NCI-H2196 treated with DMSO at 0.1 percent for 48 hours (cell line): ENCODE results near the gene SORCS3.
"Not testable (repeated sequence)": the region's sequence is repeated elsewhere in the genome, so short reads cannot be mapped to it uniquely, and the experiment has no call there.

Experiments
- DNase-seq: peaks from one replicate; lab custom pipeline; 2025; ENCODE audit not compliant: unreplicated experiment; lab: John Stamatoyannopoulos, UW

The SORCS3 gene

GRCh38 chr10:104689547-104689946 lies 48.5 kb downstream of the SORCS3 start:
- no peak for DNase-seq

- no peak for DNase-seq
Observed at GRCh38 chr10:104690101-104690500, 49.0 kb downstream of the SORCS3 start.

GRCh38 chr10:104690959-104691358 lies 49.9 kb downstream of the SORCS3 start:
- no peak for DNase-seq

GRCh38 chr10:104694074-104694473 lies 53.0 kb downstream of the SORCS3 start:
- no peak for DNase-seq

GRCh38 chr10:104703262-104703661 lies 62.2 kb downstream of the SORCS3 start:
- DNase-seq = not testable (repeated sequence)

- DNase-seq = no peak
Observed at GRCh38 chr10:104706886-104707285, 65.8 kb downstream of the SORCS3 start.

- DNase-seq = no peak
Observed at GRCh38 chr10:104707602-104708459, 66.7 kb downstream of the SORCS3 start.

GRCh38 chr10:104711302-104711721 lies 70.2 kb downstream of the SORCS3 start:
- no peak for DNase-seq

- not testable (repeated sequence) for DNase-seq
Observed at GRCh38 chr10:104730593-104730992, 89.5 kb downstream of the SORCS3 start.

- DNase-seq = no peak
Observed at GRCh38 chr10:104731192-104731591, 90.1 kb downstream of the SORCS3 start.

GRCh38 chr10:104732222-104732621 lies 91.1 kb downstream of the SORCS3 start:
- no peak for DNase-seq

GRCh38 chr10:104734433-104734832 lies 93.3 kb downstream of the SORCS3 start:
- DNase-seq = no peak

- no peak for DNase-seq
Observed at GRCh38 chr10:104735036-104735756, 94.1 kb downstream of the SORCS3 start.

- DNase-seq = no peak
Observed at GRCh38 chr10:104735757-104736391, 94.8 kb downstream of the SORCS3 start.

GRCh38 chr10:104741127-104741526 lies 100.0 kb downstream of the SORCS3 start:
- no peak for DNase-seq

- DNase-seq = no peak
Observed at GRCh38 chr10:104744052-104744451, 103.0 kb downstream of the SORCS3 start.

GRCh38 chr10:104750291-104750690 lies 109.2 kb downstream of the SORCS3 start:
- no peak for DNase-seq

- DNase-seq = no peak
Observed at GRCh38 chr10:104762793-104763192, 121.7 kb downstream of the SORCS3 start.

- DNase-seq = no peak
Observed at GRCh38 chr10:104766341-104766740, 125.3 kb downstream of the SORCS3 start.

GRCh38 chr10:104767282-104767681 lies 126.2 kb downstream of the SORCS3 start:
- DNase-seq = no peak

GRCh38 chr10:104767745-104768144 lies 126.7 kb downstream of the SORCS3 start:
- no peak for DNase-seq

- DNase-seq = no peak
Observed at GRCh38 chr10:104773105-104773504, 132.0 kb downstream of the SORCS3 start.
